HepG2 (cell line): Measurements from ENCODE around the gene ACADSB. TPM values are rescaled to one million over a fixed set of nuclear protein-coding genes. Genes with fewer than 3 reads are reported as not detected.
A peak's percentile ranks its signal among the peaks of the same experiment; 100 is the strongest.

Experiments
- DPF2 ChIP-seq: sonication (generic); formaldehyde crosslinking; IDR thresholded peaks from 2 replicates; pipeline ENCODE4 v1.4.0; 2020; ENCODE audit warnings: mild to moderate bottlenecking, low read depth, missing genetic modification reagents, borderline replicate concordance
- EP300 ChIP-seq, 3 experiments: sonication (generic) in 1 of 3; formaldehyde crosslinking in 1 of 3; IDR thresholded peaks; 2 replicates each; pipeline versions ENCODE4 v1.5.1 to v1.6.1; 2011 to 2020; ENCODE audit warnings: low read depth in 2 of 3, low read length in 2 of 3, borderline replicate concordance in 1 of 3, improper control_type of control experiment in 1 of 3, mild to moderate bottlenecking in 1 of 3, missing genetic modification reagents in 1 of 3, moderate library complexity in 1 of 3
- HNRNPL ChIP-seq: fragments of 200-400 bp; formaldehyde crosslinking; IDR thresholded peaks from 2 replicates; pipeline ENCODE4 v1.6.1; 2017; ENCODE audit warnings: mild to moderate bottlenecking, low read depth, low read length
- KMT2B ChIP-seq: IDR thresholded peaks from 2 replicates; pipeline ENCODE4 v1.6.1; 2016; ENCODE audit warnings: missing genetic modification reagents, missing compliant biosample characterization
- MEIS1 ChIP-seq: sonication (generic); formaldehyde crosslinking; IDR thresholded peaks from 2 replicates; pipeline ENCODE4 v1.9.0; 2021; ENCODE audit warnings: mild to moderate bottlenecking, missing genetic modification reagents, moderate library complexity, borderline replicate concordance
- NR1H2 ChIP-seq: sonication (generic); formaldehyde crosslinking; IDR thresholded peaks from 2 replicates; pipeline ENCODE4 v1.8.1; 2022; ENCODE audit warnings: low read depth, missing genetic modification reagents, borderline replicate concordance
- NR2F1 ChIP-seq, 2 experiments: fragments of 450-650 bp in 1 of 2; formaldehyde crosslinking in 1 of 2; IDR thresholded peaks; 2 replicates each; pipeline versions ENCODE4 v1.5.0 to v1.6.1; 2016 to 2020; ENCODE audit warnings: mild to moderate bottlenecking in 1 of 2, missing compliant biosample characterization in 1 of 2, missing genetic modification reagents in 1 of 2, moderate library complexity in 1 of 2
- RAD51 ChIP-seq: fragments of 450-650 bp; IDR thresholded peaks from 2 replicates; pipeline ENCODE4 v1.6.1; 2016; ENCODE audit warnings: borderline replicate concordance
- TAF1 ChIP-seq: sonication (generic); formaldehyde crosslinking; IDR thresholded peaks from 2 replicates; pipeline ENCODE4 v1.4.0; 2020; ENCODE audit warnings: missing genetic modification reagents
- TCF7 ChIP-seq: sonication (generic); IDR thresholded peaks from 2 replicates; pipeline ENCODE4 v1.6.1; 2016; ENCODE audit warnings: antibody characterized with exemption, low read depth
- TOPORS ChIP-seq: sonication (generic); formaldehyde crosslinking; IDR thresholded peaks from 2 replicates; pipeline ENCODE4 v1.8.0; 2023; ENCODE audit warnings: mild to moderate bottlenecking, missing genetic modification reagents
- ZNF3 ChIP-seq: IDR thresholded peaks from 2 replicates; pipeline ENCODE4 v1.7.0; 2017; ENCODE audit warnings: inconsistent platforms
- ZNF451 ChIP-seq: sonication (generic); formaldehyde crosslinking; IDR thresholded peaks from 2 replicates; pipeline ENCODE4 v1.5.0; 2020; ENCODE audit warnings: mild to moderate bottlenecking, missing genetic modification reagents
- ZNF543 ChIP-seq: sonication (generic); formaldehyde crosslinking; IDR thresholded peaks from 2 replicates; pipeline ENCODE4 v1.4.0; 2020; ENCODE audit warnings: mild to moderate bottlenecking, missing genetic modification reagents
- ZNF703 ChIP-seq: sonication (generic); formaldehyde crosslinking; IDR thresholded peaks from 2 replicates; pipeline ENCODE4 v1.5.1; 2020; ENCODE audit warnings: missing genetic modification reagents, mild to moderate bottlenecking, moderate library complexity, borderline replicate concordance
- ZSCAN29 ChIP-seq: sonication (generic); formaldehyde crosslinking; conservative IDR thresholded peaks from 2 replicates; pipeline ENCODE4 v1.4.0; 2020; ENCODE audit warnings: mild to moderate bottlenecking, missing genetic modification reagents
- polyA plus RNA-seq, 8 experiments: library from polyadenylated mRNA; depleted of rRNA in 3 of 8; stranded (reverse) in 7 of 8; unstranded in 1 of 8; fragments of >200 nt; fragmentation: Illumina TruSeq in 4 of 8; extraction: Trizol in 4 of 8; gene quantifications; 2 replicates each; pipeline versions ENCODE4 v1.2.1 to v1.2.3, GENCODE V29; 2011 to 2016; ENCODE audit warnings: low read depth in 4 of 8, missing spikeins in 1 of 8, mixed read lengths in 1 of 8; ENCODE audit not compliant: insufficient read depth in 1 of 8
- total RNA-seq, 5 experiments: library from RNA; depleted of rRNA; stranded (reverse); fragments of >200 nt; fragmentation: Illumina TruSeq; extraction: Trizol; gene quantifications; 2 replicates each; pipeline ENCODE4 v1.2.3, GENCODE V29; 2016; ENCODE audit warnings: low read depth in 1 of 5
- TF ChIP-seq, protein P1 (sequence below): sonication (generic); formaldehyde crosslinking; conservative IDR thresholded peaks from 2 replicates; pipeline ENCODE4 v1.8.0; 2022; ENCODE audit warnings: low read depth, missing genetic modification reagents
- TF ChIP-seq, protein P2 (sequence below): IDR thresholded peaks from 2 replicates; pipeline ENCODE4 v1.6.1; 2016; ENCODE audit warnings: missing compliant biosample characterization, missing genetic modification reagents, borderline replicate concordance

ACADSB gene
- total and polyA plus RNA-seq, 2 of the 13 experiments (the other 11 are each of a cell fraction or from before 2014, with no cell fraction given) = 80.0 to 87.6 TPM

DNA sequence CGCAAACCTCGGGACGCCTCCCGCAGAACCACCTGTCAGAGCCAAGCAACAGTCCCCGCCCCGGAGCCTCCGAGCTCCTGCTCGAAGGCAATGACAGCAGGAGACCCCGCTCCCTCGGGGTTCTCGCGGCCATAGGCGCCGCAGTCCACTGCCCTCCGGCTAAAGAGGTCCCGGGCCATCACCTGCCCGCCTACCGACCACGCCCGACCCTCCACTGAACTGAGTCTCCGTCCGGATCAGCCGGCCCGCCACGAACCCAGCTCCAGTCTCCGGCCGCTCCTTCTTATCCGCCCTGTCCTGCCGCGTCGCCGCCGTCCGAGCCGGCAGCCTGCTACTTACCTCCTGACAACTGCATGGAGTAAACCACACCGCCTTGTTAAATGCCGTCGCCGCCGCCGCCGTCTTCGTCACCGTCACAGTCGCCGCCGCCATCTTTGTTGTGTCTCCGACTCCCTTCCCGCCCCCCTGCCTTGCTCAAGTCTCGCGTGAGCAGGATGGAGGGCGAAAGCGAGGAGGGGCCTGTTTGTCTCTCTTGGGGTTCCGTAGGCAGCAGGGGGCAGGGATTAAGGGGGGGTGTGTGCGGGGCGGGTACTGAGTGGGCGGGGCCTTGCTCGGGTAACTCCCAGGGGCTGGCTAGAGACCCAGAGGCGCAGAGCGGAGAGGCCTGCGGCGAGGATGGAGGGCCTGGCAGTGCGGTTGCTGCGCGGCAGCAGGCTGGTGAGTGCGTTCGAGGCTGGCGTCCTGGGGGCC lies at the start of gene ACADSB, which contains the start of gene IKZF5 (continued):
- TF ChIP-seq, protein P1, sequence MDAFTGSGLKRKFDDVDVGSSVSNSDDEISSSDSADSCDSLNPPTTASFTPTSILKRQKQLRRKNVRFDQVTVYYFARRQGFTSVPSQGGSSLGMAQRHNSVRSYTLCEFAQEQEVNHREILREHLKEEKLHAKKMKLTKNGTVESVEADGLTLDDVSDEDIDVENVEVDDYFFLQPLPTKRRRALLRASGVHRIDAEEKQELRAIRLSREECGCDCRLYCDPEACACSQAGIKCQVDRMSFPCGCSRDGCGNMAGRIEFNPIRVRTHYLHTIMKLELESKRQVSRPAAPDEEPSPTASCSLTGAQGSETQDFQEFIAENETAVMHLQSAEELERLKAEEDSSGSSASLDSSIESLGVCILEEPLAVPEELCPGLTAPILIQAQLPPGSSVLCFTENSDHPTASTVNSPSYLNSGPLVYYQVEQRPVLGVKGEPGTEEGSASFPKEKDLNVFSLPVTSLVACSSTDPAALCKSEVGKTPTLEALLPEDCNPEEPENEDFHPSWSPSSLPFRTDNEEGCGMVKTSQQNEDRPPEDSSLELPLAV (CRISPR knock-in tag) = 0 out of 2 replicates have a peak, but pooled peaks have one; percentile 55
- TF ChIP-seq TAF1 (CRISPR knock-in tag) = peak; percentile 96
- TF ChIP-seq EP300 (IDR thresholded peaks at IDR 0.05; ENCODE audit: low read depth in 2 of 2, low read length in 2 of 2) = 0 out of 4 replicates have a peak, but pooled peaks of 1 of the 2 experiments have one; percentile 43
- no peak; the same call in 1 of the 2 replicates for TF ChIP-seq EP300 (CRISPR knock-in tag; IDR thresholded peaks at IDR 0.05; ENCODE audit: borderline replicate concordance)
- no peak for TF ChIP-seq NR2F1 (CRISPR knock-in tag; IDR thresholded peaks at IDR 0.05)
- peak; percentile 69; the same call in 1 of the 2 replicates for TF ChIP-seq ZNF543 (CRISPR knock-in tag)
- peak; percentile 53; the same call in 1 of the 2 replicates for TF ChIP-seq TOPORS
- TF ChIP-seq KMT2B (CRISPR knock-in tag) = peak; percentile 93; the same call in 1 of the 2 replicates
- peak; percentile 13; the same call in 1 of the 2 replicates for TF ChIP-seq HNRNPL
- TF ChIP-seq RAD51 = no peak
- TF ChIP-seq ZNF3 (CRISPR knock-in tag) = no peak
- no peak for TF ChIP-seq ZSCAN29 (CRISPR knock-in tag)
- TF ChIP-seq DPF2 (CRISPR knock-in tag) = no peak
- TF ChIP-seq, protein P2, sequence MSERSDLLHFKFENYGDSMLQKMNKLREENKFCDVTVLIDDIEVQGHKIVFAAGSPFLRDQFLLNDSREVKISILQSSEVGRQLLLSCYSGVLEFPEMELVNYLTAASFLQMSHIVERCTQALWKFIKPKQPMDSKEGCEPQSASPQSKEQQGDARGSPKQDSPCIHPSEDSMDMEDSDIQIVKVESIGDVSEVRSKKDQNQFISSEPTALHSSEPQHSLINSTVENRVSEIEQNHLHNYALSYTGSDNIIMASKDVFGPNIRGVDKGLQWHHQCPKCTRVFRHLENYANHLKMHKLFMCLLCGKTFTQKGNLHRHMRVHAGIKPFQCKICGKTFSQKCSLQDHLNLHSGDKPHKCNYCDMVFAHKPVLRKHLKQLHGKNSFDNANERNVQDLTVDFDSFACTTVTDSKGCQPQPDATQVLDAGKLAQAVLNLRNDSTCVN = 0 out of 2 replicates have a peak, but pooled peaks have one; percentile 53
- TF ChIP-seq TCF7 = no peak
- TF ChIP-seq ZNF451 (CRISPR knock-in tag) = peak; percentile 84; the same call in 1 of the 2 replicates
- no peak for TF ChIP-seq MEIS1 (CRISPR knock-in tag)
- TF ChIP-seq ZNF703 = 0 out of 2 replicates have a peak, but pooled peaks have one; percentile 15
- TF ChIP-seq NR1H2 (CRISPR knock-in tag) = no peak
